Cardiac fibroblast (primary cell): Measurements from ENCODE around the gene NGFR.
A peak's percentile ranks its signal among the peaks of the same experiment; 100 is the strongest.

Experiments used
- DNase-seq, 2 donors: peaks; one replicate each; pipeline versions ENCODE4 v3.0.0 to v3.0.0-alpha.2; 2010; ENCODE audit warnings: low read depth in 2 of 2
- H3K4me3 ChIP-seq, 2 donors: replicated peaks in 1 of 2; 1 replicate in 1 of 2; 2 replicates in 1 of 2; pipeline ENCODE4 v1.5.1; 2011; ENCODE audit warnings: low read depth in 2 of 2, low read length in 2 of 2, mild to moderate bottlenecking in 2 of 2, moderate library complexity in 1 of 2
- CTCF ChIP-seq: IDR thresholded peaks from one replicate; pipeline ENCODE4 v1.5.1; 2011; ENCODE audit warnings: low read depth, mild to moderate bottlenecking, low read length, inconsistent platforms

NGFR gene

GRCh38 chr17:49504369-49504768 is 9.3 kb downstream of the NGFR start:
- no peak for DNase-seq
- no peak for TF ChIP-seq CTCF
- no peak overlapping the region for H3K4me3 ChIP-seq

GRCh38 chr17:49505854-49506253 is 10.8 kb downstream of the NGFR start:
- H3K4me3 ChIP-seq, result no peak overlapping the region
- DNase-seq, result peak in 1 of 2 donors; percentile 36
- TF ChIP-seq CTCF, result no peak

GRCh38 chr17:49506282-49506681 is 11.2 kb downstream of the NGFR start:
- no peak for TF ChIP-seq CTCF

GRCh38 chr17:49508061-49508865 is 13.2 kb downstream of the NGFR start:
- TF ChIP-seq CTCF, result no peak
- DNase-seq, result peak in 1 of 2 donors; percentile 42
- H3K4me3 ChIP-seq, result no peak overlapping the region

More at GRCh38 chr17:49506282-49506681, 11.2 kb downstream of the NGFR start:
- DNase-seq, result no peak
- H3K4me3 ChIP-seq, result no peak overlapping the region

- TF ChIP-seq CTCF, result no peak
- no peak for DNase-seq
- no peak overlapping the region for H3K4me3 ChIP-seq
Observed at GRCh38 chr17:49508866-49509587, 13.9 kb downstream of the NGFR start.

- no peak for TF ChIP-seq CTCF
- no peak for DNase-seq
- no peak overlapping the region for H3K4me3 ChIP-seq
Observed at GRCh38 chr17:49509588-49509917, 14.5 kb downstream of the NGFR start.
